Sigmoid colon (tissue), 3 donors: ENCODE data around the gene CCDC191.

ENCODE experiments used
- CTCF ChIP-seq, 4 experiments: fragments of 450-650 bp in 3 of 4; fragments of 200-600 bp in 1 of 4; IDR thresholded peaks; one replicate each; pipeline ENCODE4 v1.5.1; 2016 to 2019; ENCODE audit warnings: antibody characterized with exemption in 4 of 4, mild to moderate bottlenecking in 3 of 4, moderate library complexity in 2 of 4
- POLR2A ChIP-seq, 2 donors: fragments of 450-650 bp; IDR thresholded peaks; one replicate each; pipeline ENCODE4 v1.6.1; 2016; ENCODE audit warnings: antibody characterized with exemption in 2 of 2, mild to moderate bottlenecking in 2 of 2, moderate library complexity in 2 of 2

- TF ChIP-seq CTCF (IDR thresholded peaks at IDR 0.05) (no peak), POLR2A (IDR thresholded peaks at IDR 0.05) (no peak)
Observed at GRCh38 chr3:114056130-114057010, at the start of gene CCDC191, which contains the start of gene QTRT2.
